Prostate gland (tissue), 2 donors: ENCODE data around the gene ING5. TPM values are rescaled to one million over a fixed set of nuclear protein-coding genes. Genes with fewer than 3 reads are reported as not detected.

Experiments used
- DNase-seq: peaks from one replicate; pipeline ENCODE4 v3.0.0-alpha.2; 2019; ENCODE audit warnings: low spot score
- H3K27ac ChIP-seq, 2 donors: fragments of 200-600 bp; sonication (generic); 2 replicates each; pipeline ENCODE4 v1.5.1; 2017 to 2019
- H3K27me3 ChIP-seq: fragments of 200-600 bp; sonication (generic); replicated peaks from 2 replicates; pipeline ENCODE4 v1.5.1; 2019; ENCODE audit not compliant: insufficient read depth
- H3K36me3 ChIP-seq, 2 donors: fragments of 200-600 bp; sonication (generic); 1 replicate in 1 of 2; 2 replicates in 1 of 2; pipeline versions ENCODE4 v1.5.1 to v1.8.1; 2017 to 2019
- H3K4me1 ChIP-seq: fragments of 200-600 bp; sonication (generic); replicated peaks from 2 replicates; pipeline ENCODE4 v1.5.1; 2019
- H3K4me3 ChIP-seq, 2 donors: fragments of 200-600 bp; sonication (generic); 2 replicates each; pipeline ENCODE4 v1.5.1; 2017 to 2019
- H3K9me3 ChIP-seq: fragments of 200-600 bp; sonication (generic); 2 replicates; pipeline ENCODE4 v1.5.1; 2017
- POLR2A ChIP-seq: fragments of 450-650 bp; IDR thresholded peaks from one replicate; pipeline ENCODE4 v1.6.1; 2016; ENCODE audit warnings: antibody characterized with exemption, mild to moderate bottlenecking
- POLR2AphosphoS5 ChIP-seq: sonication (generic); formaldehyde crosslinking; IDR thresholded peaks from one replicate; pipeline ENCODE4 v1.6.1; 2017; ENCODE audit warnings: antibody characterized with exemption
- WGBS: methylation state at CpG from one replicate; pipeline ENCODE4 v1.1.5; 2018; 5-methylcytosine and 5-hydroxymethylcytosine counted together
- intact Hi-C: fragments of 100-400 bp; cut with DNase I; formaldehyde crosslinking; loops from one replicate; pipeline ENCODE4 v1.14.2; 2022
- total RNA-seq, 2 donors: library from RNA; depleted of rRNA; stranded (reverse); fragments of >200 nt; gene quantifications; one replicate each; pipeline ENCODE4 v1.1.0, GENCODE V29; 2016
- TF ChIP-seq, protein P1 (sequence below), 4 experiments: fragments of 200-600 bp in 2 of 4; fragments of 450-650 bp in 2 of 4; sonication (generic) in 2 of 4; IDR thresholded peaks; 1 replicate in 3 of 4; 2 replicates in 1 of 4; pipeline ENCODE4 v1.5.1; 2016 to 2019; ENCODE audit warnings: antibody characterized with exemption in 4 of 4, mild to moderate bottlenecking in 2 of 4, moderate library complexity in 2 of 4

Gene ING5
- total RNA-seq, 2 donors from 2014 or later: 65.6 to 84.8 TPM

GRCh38 chr2:241724975-241725870, 23.4 kb downstream of the ING5 start:
- intact Hi-C loops: no loop called here

GRCh38 chr2:241726459-241726858, 24.6 kb downstream of the ING5 start:
- no peak for DNase-seq
- H3K27me3 ChIP-seq: no peaks in the 10 kb centered on the region
- TF ChIP-seq, protein P1, sequence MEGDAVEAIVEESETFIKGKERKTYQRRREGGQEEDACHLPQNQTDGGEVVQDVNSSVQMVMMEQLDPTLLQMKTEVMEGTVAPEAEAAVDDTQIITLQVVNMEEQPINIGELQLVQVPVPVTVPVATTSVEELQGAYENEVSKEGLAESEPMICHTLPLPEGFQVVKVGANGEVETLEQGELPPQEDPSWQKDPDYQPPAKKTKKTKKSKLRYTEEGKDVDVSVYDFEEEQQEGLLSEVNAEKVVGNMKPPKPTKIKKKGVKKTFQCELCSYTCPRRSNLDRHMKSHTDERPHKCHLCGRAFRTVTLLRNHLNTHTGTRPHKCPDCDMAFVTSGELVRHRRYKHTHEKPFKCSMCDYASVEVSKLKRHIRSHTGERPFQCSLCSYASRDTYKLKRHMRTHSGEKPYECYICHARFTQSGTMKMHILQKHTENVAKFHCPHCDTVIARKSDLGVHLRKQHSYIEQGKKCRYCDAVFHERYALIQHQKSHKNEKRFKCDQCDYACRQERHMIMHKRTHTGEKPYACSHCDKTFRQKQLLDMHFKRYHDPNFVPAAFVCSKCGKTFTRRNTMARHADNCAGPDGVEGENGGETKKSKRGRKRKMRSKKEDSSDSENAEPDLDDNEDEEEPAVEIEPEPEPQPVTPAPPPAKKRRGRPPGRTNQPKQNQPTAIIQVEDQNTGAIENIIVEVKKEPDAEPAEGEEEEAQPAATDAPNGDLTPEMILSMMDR (IDR thresholded peaks at IDR 0.05): no peak
- no peak for TF ChIP-seq POLR2AphosphoS5
- no peak for TF ChIP-seq POLR2A
- H3K4me1 ChIP-seq: no peaks in the 10 kb centered on the region
- H3K27ac ChIP-seq: no peak overlapping the region
- H3K36me3 ChIP-seq: no peaks in the 10 kb centered on the region
- no peaks in the 10 kb centered on the region for H3K9me3 ChIP-seq
- no peak overlapping the region for H3K4me3 ChIP-seq
- 90% methylated on average over 16 of the region's 16 CpGs for WGBS
- intact Hi-C loops: no loop called here

More at GRCh38 chr2:241724975-241725870, 23.4 kb downstream of the ING5 start:
- Histone ChIP-seq H3K36me3 (no peaks in the 10 kb centered on the region), H3K27ac (no peak overlapping the region), H3K4me1 (no peaks in the 10 kb centered on the region), H3K27me3 (no peaks in the 10 kb centered on the region), H3K9me3 (no peaks in the 10 kb centered on the region), H3K4me3 (no peak overlapping the region)
- DNase-seq: no peak
- TF ChIP-seq POLR2AphosphoS5 (no peak), POLR2A (no peak)
- TF ChIP-seq, protein P1 (IDR thresholded peaks at IDR 0.05): no peak
- 95% methylated on average over 75 of the region's 76 CpGs for WGBS

GRCh38 chr2:241728000-241728399, 26.2 kb downstream of the ING5 start:
- intact Hi-C loops: no loop called here
- H3K27me3 ChIP-seq: no peaks in the 10 kb centered on the region
- TF ChIP-seq, protein P1 (IDR thresholded peaks at IDR 0.05): no peak
- no peak for TF ChIP-seq POLR2AphosphoS5
- no peak for TF ChIP-seq POLR2A
- H3K36me3 ChIP-seq: no peaks in the 10 kb centered on the region
- no peak overlapping the region for H3K27ac ChIP-seq
- no peak for DNase-seq
- WGBS: 88% methylated on average over 8 of the region's 8 CpGs
- no peak overlapping the region for H3K4me3 ChIP-seq
- H3K4me1 ChIP-seq: no peaks in the 10 kb centered on the region
- H3K9me3 ChIP-seq: no peaks in the 10 kb centered on the region

- DNase-seq: no peak
- H3K9me3 ChIP-seq: no peaks in the 10 kb centered on the region
- TF ChIP-seq POLR2A (no peak), POLR2AphosphoS5 (no peak)
- TF ChIP-seq, protein P1 (IDR thresholded peaks at IDR 0.05): no peak
- no peaks in the 10 kb centered on the region for H3K4me1 ChIP-seq
- no peak overlapping the region for H3K27ac ChIP-seq
- WGBS: 88% methylated on average over 17 of the region's 19 CpGs
- H3K36me3 ChIP-seq: no peaks in the 10 kb centered on the region
- no peaks in the 10 kb centered on the region for H3K27me3 ChIP-seq
- intact Hi-C loops: no loop called here
- no peak overlapping the region for H3K4me3 ChIP-seq
Measured at GRCh38 chr2:241728627-241729026, 26.8 kb downstream of the ING5 start.

DNA sequence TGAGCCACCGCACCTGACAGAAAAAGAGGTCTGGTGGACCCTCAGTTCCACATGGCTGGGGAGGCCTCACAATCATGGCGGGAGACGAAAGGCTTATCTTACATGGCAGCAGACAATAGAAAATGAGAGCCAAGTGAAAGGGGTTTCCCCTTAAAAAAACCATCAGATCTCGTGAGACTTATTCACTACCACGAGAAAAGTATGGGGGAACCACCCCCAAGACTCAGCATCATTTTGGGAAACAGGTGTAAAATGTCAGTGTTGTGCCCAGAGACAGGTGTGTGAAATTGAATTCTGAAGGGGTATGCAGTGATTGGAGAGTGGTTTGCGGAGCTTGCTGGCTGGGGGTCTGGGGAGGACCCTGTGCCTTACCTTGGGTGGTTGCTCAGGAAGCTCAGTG, 28.0 kb downstream of the ING5 start:
- intact Hi-C loops: loop anchor here (5.0 kb wide), 1 partner anchor 147 kb away; no protein-coding TSS in a partner anchor
- Histone ChIP-seq H3K4me1 (no peaks in the 10 kb centered on the region), H3K27me3 (no peaks in the 10 kb centered on the region), H3K9me3 (no peaks in the 10 kb centered on the region), H3K36me3 (no peaks in the 10 kb centered on the region), H3K27ac (no peak overlapping the region), H3K4me3 (no peak overlapping the region)
- TF ChIP-seq POLR2AphosphoS5 (no peak), POLR2A (no peak)
- TF ChIP-seq, protein P1 (IDR thresholded peaks at IDR 0.05): no peak
- no peak for DNase-seq
- 94% methylated on average over 6 of the region's 6 CpGs for WGBS
